ENCODE data around the gene KAZN.
"Not testable (repeated sequence)": the region's sequence is repeated elsewhere in the genome, so short reads cannot be mapped to it uniquely, and the experiment has no call there.

The KAZN gene

DNA sequence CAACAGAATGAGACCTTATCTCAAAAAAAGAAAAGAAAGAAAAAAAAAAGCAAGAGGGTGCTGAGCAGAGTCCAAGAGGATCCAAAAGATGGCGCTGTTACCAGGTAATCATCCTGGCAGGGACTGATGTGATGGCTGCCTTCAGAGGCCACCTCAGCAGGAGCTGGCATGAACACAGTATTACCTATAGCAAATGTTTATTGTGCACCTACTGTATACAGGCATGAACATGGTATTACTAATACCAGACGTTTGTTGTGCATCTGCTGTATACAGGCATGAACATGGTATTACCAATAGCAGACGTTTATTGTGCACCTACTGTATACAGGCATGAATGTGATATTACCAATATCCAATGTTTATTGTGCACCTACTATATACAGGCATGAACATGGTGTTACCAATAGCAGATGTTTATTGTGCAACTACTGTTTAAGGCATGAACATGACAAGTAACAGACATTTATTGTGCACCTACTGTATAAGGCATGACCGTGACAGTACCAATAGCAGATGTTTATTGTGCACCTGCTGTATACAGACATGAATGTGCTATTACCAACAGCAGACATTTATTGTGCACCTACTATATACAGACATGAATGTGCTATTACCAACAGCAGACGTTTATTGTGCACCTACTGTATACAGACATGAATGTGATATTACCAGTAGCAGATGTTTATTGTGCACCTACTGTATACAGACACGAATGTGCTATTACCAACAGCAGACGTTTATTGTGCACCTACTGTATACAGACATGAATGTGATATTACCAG, 439.9 kb downstream of the KAZN start:
- DNase-seq (ENCODE audit: low read depth) = peak; percentile 53

DNA sequence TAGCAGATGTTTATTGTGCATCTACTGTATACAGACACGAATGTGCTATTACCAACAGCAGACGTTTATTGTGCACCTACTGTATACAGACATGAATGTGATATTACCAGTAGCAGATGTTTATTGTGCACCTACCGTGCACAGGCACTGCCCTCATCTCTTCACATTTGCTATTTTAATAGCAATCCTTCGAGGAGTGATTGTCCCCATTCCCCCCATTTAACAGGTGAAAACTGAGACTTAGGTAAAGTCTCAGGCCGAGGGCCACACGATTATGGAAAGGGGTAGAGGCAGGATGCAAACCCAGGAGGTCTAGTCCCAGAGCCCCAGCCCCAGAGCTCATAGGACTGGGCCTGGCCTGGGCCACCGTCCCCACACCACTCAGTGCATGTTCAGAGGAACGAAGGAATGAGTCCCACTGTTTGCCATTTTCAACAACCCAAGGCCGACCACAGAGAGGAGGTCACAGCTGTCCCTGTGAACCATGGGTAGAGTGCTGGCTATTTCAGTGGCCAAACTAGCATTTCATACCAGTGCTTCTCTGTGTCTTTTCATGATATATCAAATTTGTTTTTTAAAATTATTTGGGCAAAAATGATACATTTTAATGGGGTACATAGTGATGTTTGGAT, 440.6 kb downstream of the KAZN start:
- no peak for DNase-seq (ENCODE audit: low read depth)

DNA sequence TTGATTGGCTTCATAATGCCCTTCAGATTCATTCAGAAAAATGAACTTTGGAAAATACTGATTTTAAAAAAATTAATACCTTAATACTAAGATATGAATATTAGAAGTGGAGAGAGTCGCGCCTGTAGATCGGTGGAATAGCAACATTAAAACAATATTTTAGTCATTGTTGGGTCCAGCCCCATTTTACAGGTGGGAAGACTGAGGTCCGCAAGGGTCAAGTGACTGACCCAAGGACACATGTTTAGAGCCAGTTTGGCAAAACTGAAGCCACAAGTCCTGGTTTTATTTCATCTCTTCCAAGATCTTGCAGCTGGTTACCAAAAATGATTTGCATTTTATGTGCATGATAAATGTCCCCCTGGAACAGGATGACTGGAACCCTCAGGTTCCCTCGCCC, 441.4 kb downstream of the KAZN start:
- no peak for DNase-seq (ENCODE audit: low read depth)

DNA sequence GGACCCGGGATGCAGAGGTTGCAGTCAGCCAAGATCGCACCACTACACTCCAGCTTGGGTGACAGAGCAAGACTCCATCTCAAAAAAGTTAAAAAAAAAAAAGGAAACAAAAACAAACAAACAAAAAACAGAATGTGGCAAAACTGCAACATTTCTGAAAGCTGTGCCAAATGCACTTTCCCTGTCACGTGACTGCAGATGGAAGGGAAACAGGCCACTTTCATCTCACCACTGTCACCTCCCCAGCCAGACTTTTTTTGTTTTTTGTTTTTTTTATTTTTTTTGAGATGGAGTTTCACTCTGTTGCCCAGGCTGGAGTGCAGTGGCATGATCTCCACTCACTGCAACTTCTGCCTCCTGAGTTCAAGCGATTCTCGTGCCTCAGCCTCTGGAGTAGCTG, 442.2 kb downstream of the KAZN start:
- not testable (repeated sequence) for DNase-seq (ENCODE audit: low read depth)

DNA sequence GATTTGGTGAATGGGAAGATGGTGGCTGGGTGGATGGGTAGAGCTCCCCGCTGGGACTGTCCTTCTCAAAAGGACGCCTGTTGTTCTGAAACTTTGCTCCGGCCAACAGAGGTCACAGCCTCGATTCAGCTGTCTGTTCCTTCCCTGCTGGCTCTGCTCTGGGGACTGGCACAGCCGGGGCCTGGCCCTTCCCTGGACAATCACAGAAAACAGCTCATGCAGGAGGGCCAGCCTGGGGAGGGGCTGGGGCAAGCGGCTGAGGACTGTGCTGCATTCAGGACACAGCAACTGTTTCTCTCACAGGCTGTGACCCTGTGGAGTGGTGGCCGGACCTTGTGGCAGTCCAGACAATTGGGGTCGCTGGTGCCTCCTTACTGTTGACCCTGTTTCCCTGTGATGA, 444.4 kb downstream of the KAZN start:
- no peak for DNase-seq (ENCODE audit: low read depth)

DNA sequence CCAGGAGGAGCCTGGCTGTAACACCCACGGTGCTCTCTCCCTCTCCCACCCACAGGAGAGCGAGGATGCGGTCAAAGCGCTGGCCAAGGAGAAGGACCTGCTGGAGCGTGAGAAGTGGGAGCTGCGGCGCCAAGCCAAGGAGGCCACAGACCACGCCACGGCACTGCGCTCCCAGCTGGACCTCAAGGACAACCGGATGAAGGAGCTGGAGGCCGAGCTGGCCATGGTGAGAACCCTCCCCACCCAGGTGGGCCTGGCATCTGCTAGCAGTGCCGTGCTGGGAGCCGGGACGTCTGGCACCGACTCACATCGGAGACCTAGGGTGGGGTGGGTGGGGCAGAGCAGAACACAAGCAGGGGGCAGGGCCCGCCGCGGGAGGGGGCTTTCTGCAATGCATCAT, 445.4 kb downstream of the KAZN start:
- no peak for DNase-seq (ENCODE audit: low read depth)

DNA sequence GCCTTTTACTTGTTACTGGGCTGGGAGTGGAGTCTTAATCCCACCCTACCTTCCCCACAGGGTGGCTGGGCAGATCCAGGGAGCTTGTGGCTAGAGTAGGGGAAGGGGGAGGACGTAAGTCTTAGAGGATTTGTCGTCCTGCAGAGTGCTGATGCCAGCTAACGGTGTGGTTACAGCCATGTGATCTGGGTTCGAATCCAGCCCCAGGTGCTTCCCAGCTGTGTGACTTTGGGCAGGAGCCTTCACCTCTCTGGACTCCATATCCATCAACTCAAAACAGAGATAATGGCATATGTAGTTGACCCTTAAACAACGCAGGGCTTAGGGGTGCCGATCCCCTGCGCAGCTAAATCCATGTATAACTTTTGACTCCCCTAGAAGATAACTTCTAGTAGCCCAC, 446.6 kb downstream of the KAZN start:
- no peak for DNase-seq (ENCODE audit: low read depth)

DNA sequence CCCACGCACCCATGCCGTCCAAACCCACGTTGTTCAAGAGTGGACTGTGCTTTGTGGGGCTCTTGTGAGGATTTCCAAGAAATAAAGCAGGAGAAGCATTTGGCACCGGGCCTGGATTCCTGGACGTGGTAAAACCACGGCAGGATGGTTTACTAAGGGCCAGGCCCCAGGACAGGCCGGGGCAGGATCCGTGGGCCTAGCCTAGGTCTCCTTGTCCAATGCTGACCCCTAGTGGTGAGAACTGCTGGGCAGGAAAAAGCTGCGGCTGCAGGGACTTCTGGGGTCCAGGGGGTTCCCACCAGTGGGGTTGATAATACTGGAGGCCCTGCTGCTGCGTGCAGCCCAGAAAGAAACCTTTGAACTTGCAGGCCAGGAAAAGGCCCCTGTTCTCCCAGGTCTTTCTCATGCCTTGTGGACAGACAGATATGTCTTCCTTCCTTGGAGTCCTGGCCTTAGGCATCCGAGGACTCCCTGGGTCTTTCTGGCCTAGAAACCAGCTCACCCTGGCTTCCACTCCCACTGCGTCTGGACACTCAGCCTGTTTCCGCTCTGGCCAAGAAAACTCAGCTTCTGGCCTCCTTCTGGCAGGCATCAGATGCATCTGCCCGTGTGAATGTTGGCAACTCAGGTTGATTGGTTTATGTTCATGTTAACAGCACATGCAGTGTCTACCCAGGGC, 448.1 kb downstream of the KAZN start:
- peak; percentile 70 for DNase-seq (ENCODE audit: low read depth)

DNA sequence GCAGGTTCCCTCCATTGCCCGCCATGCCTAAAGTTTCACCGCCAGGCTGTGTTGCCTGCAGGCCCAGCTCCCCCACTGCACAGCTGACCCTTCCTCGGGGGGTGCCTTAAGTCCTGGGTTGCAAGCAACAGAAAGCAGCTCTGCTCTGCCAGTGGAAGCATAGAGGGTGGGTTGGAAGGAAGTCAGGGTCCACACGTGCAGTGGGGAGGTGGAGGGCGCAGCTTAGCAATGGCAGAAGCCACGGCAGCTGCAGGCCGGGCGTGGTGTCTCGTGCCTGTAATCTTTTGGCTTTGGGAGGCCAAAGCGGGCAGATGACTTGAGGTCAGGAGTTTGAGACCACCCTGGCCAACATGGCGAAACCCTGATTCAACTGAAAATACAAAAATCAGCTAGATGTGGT, 448.8 kb downstream of the KAZN start:
- no peak for DNase-seq (ENCODE audit: low read depth)

DNA sequence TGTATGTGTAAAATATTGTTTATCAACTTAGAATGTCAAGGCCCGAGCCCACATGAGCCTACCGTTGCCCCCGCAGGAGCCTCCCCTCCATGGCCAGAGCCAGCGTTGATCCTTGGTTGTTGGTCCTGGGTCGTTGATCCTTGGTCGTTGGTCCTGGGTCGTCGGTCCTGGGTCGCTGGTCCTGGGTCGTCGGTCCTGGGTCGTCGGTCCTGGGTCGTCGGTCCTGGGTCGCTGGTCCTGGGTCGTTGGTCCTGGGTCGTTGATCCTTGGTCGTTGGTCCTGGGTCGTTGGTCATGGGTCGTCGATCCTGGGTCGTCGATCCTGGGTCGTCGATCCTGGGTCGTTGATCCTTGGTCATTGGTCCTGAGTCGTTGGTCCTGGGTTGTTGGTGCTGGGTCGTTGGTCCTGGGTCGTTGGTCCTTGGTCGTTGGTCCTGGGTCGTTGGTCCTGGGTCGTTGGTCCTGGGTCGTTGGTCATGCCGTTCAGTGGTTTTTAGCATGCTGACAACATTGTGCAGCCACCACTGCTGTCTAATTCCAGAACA, 450.0 kb downstream of the KAZN start:
- no peak for DNase-seq (ENCODE audit: low read depth)

DNA sequence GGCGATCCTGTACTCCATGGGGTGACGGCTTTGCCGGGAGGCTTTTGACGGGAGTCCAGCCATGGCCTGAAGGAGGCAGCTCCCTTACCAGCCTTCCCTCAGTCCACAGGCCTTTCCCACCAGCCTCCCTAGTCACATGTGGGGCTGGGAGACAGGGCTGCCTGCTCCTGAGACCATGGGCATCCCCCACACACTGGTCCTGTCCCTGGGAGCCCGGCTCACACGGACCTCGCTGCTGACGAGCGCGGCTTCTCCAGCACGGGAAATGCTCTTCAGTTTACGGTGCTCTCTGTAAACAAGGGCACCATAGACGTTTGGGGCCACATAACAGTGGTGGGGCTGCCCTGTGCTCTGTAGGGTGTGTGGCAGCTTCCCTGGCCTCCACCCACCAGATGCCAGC, 450.6 kb downstream of the KAZN start:
- DNase-seq (ENCODE audit: low read depth) = no peak

DNA sequence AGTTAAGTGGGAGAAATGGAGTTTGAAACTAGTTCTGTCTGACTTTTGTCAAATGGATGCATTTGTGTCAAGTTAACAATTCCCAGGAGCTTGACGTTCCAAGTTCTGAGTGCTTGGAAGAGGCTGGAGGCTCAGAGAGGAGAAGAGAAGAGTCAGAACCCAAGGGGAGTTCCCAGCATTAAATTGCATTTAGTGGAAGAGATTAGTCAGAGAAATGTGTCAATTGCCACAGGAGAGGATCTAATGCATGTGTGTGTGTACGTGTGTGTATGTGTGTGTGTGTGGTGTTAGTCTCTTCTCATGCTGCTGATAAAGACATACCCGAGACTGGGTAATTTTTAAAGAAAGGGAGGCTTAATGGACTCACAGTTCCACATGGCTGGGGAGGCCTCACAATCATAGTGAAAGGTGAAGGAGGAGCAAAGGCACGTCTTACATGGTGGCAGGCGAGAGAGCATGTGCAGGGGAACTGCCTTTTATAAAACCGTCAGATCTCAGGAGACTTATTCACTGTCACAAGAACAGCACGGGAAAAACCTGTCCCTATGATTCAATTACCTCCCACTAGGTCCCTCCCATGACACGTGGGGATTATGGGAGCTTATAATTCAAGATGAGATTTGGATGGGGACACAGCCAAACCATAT, 453.5 kb downstream of the KAZN start:
- no peak for DNase-seq (ENCODE audit: low read depth)

DNA sequence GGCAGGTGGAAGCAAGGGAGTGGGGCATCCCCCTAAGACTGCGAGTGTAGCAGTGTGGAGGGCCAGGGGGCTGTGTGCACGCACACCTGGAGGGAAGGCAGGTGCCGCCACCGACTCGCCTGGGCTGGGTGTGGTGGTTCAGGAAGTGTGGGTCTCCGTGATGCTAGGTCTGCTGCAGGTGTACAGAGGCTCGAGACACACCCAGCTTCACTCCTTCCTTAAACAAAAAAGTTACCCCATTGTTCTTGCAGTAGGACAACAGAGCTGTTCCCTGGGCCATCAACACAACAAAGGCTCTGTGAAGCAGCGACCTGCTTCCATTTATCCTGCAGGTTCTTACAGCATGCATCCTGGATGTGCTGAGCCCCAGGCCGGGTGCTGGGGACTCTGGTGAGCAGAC, 454.7 kb downstream of the KAZN start:
- no peak for DNase-seq (ENCODE audit: low read depth)

DNA sequence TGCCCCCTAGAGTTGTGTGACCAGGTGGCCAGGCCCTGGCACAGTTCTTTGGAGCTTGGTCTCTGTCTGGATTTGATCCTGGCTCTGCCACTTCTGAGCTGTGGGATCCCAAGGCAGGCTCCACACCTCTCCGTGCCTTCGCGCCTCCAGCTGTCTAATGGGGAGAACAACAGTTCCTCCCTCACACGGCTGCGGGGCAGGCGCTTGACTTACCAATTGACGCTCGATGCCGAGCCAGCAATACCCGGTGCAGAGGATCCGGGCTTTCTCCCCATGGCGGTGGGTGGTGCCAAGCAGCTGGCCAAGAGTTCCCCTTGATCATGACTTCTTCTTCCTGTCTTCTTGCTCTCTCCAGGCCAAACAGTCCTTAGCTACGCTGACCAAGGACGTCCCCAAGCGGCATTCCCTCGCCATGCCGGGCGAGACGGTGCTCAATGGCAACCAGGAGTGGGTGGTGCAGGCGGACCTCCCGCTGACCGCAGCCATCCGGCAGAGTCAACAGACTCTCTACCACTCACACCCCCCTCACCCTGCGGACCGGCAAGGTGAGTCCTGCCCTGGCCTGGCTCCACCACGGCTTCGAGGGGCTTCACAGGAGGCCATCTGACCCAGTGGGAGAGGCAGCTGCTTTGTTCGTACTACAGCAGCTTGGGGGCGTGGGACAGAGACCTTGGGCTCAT, 457.4 kb downstream of the KAZN start:
- DNase-seq (ENCODE audit: low read depth) = no peak

DNA sequence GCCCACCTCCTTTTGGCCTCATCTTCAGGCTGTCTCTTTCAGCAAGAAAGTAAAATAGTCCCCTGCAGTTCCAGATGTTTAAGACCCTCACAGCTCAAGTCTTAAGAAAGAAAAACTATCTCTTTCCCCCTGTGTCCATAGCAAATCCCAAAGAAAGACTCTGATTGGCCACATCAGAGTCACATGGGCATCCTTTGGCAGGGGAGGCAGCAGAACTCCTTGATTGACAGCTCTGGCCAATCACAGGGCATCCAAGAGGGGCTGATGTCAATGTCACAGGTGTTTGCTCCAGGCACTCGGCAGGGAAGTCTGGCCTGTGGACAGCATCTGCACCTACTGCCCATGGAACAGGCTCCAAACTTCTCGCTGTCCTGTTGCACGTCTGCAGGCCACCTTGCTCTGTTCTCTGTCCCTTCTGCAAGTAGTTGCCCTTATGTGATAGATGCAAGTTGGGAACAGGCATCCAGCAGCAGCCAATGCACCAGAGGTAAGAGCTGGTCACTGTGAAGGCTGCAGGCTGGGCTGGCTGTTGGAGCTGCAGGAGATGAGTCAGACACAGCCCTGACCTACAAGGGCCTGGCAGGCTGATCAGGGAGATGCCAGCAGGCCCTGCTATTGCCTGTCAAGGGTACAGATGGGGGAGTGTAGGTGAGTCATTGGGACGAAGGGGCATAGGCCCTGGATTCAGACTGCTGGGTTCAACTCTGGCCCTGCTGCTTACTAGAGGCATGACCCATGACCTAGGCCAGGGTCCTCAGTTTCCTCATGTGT, 458.2 kb downstream of the KAZN start:
- DNase-seq (ENCODE audit: low read depth) = peak; percentile 32

DNA sequence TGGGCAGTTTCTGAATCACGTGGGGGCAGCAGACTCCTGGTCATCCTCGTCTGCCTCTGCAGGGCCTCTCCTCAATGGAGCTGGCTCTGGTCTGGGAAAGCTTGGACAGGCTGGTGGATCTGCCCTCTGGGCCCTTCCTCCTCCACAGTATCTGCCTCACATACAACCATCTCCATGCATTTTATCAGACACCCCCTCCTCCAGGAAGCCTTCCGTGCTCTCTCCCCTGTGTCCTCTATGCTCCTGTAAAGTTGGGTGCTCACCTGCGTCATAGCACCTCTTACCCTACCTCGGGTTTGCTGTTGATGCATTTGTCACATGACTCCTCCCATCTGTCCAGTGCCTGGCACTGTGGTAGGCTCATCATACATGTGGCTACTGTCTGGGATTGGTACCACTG, 459.3 kb downstream of the KAZN start:
- no peak for DNase-seq (ENCODE audit: low read depth)

DNA sequence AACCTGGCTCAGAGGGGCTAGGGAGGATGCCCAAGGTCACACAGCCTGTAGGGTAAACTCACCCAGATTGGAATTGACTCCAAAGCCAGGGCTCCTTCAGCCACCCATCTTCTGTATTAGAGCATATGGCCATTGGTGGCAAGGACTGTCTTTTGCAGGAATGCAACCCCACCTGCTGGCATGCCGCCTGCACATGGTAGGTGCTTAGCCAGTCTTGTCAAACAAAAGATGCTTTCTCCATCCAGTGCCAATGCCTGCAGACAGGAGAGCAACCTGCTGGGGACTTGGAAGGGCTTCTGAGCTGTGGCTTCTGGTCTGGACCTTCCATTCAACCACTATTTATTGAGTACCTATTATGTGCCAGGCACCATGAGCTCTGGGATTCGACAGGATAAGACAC, 459.8 kb downstream of the KAZN start:
- DNase-seq (ENCODE audit: low read depth) = no peak

DNA sequence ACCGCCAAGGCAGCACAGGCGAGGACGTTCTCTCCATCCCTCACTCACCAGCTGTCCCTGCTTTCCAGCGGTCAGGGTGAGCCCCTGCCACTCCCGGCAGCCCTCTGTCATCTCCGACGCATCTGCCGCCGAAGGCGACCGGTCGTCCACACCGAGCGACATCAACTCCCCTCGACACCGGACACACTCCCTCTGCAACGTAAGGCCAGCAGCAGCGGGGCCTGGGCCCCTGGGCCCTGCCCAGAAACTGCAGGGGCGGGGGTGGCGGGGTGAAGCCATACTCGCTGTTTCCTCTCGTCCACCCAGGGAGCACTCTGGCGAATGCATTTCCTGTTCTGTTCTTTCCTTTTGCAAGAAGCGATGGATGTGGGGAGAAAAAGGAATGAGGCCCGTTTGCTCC, 461.6 kb downstream of the KAZN start:
- DNase-seq (ENCODE audit: low read depth) = no peak

DNA sequence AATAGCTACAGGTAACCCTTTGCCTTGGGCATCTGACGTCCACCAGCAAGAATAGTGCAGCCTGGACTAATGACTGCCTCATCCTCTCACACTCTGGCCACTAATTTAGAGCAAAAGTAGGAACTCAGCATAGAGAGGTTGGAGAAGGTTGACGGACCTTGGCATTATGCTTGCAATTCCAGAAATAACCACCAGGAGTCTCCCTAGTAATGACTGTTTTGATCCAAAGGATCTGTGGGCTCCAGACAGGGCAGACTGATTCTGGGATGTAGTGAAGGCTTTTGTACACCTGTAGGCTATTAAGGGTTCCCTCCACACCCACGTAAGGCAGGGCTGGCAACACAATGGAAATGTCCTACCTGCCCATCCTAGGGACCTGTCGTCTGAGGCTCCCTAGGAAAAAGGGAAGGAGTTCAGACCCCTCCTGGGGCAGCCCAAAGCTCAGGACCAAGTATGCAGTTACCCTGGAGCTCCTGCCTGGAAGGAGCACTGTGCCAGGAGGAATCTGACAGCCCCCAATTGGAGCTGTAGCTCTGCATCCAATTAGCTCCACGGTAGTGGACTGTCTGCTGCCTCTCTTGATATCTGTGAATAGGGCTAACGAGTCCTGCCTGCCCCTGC, 464.1 kb downstream of the KAZN start:
- peak; percentile 5 for DNase-seq (ENCODE audit: low read depth)

DNA sequence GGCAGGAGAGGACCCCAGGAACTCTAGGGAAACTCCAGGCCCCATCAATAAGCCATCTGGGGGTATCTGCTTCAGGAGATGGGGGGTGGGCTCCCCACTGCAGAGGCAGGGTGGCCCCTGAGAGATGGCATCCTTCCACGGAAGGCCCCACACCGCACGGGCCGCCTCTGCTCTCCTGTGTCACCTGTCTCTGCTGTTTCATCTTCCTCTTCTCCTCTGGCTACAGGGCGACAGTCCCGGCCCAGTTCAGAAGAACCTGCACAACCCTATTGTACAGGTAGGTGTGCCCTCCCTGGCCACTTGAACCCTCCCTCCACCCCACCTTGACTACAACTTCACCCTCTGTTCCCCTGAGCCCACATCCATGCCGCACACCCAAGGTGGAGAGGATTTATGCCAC, 464.9 kb downstream of the KAZN start:
- DNase-seq (ENCODE audit: low read depth) = no peak

DNA sequence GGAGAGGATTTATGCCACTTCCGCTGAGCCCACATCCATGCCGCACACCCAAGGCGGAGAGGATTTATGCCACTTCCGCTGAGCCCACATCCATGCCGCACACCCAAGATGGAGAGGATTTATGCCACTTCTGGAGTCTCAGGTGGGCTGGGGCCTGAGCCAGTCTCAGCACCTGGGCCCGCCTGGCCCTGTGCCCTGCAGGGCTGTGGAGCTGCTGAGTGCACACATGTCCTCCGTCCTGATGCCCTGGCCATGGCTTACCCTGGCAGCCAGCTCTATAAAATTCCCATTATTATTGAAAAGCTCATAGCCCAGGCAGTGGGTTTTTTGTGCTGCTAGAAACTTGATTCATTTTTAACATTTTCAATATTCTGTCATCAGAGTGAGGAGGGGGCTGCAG, 465.3 kb downstream of the KAZN start:
- DNase-seq (ENCODE audit: low read depth) = no peak
